GM18873 (cell line): ENCODE data around the gene PACRG.
"Not testable (repeated sequence)": the region's sequence is repeated elsewhere in the genome, so short reads cannot be mapped to it uniquely, and the experiment has no call there.

Source experiments
- ATAC-seq: cut with Tn5 transposase; IDR thresholded peaks from one replicate; pipeline ENCODE4 v1.9.1; 2021; ENCODE audit warnings: mild to moderate bottlenecking, moderate library complexity, moderate number of reproducible peaks; ENCODE audit not compliant: unreplicated experiment, low FRiP score

Gene PACRG

GRCh38 chr6:162727322-162728182, at the start of gene PACRG, which contains the start of gene PRKN:
Gene PACRG (plus strand): TSS chr6:162727974.
Gene PRKN (minus strand): TSS chr6:162727766.
- peak; percentile 94 for ATAC-seq

GRCh38 chr6:162678896-162679295, 48.9 kb upstream of the PACRG start:
- not testable (repeated sequence) for ATAC-seq

- no peak for ATAC-seq
Observed at GRCh38 chr6:162679681-162680080, 48.1 kb upstream of the PACRG start.

GRCh38 chr6:162680367-162680766, 47.4 kb upstream of the PACRG start:
- no peak for ATAC-seq

- ATAC-seq = no peak
Observed at GRCh38 chr6:162680871-162681270, 46.9 kb upstream of the PACRG start.

GRCh38 chr6:162681447-162681846, 46.3 kb upstream of the PACRG start:
- no peak for ATAC-seq

- no peak for ATAC-seq
Observed at GRCh38 chr6:162683135-162683534, 44.6 kb upstream of the PACRG start.

GRCh38 chr6:162684052-162684451, 43.7 kb upstream of the PACRG start:
- no peak for ATAC-seq

GRCh38 chr6:162684961-162685360, 42.8 kb upstream of the PACRG start:
- no peak for ATAC-seq

- no peak for ATAC-seq
Observed at GRCh38 chr6:162685586-162685985, 42.2 kb upstream of the PACRG start.

- ATAC-seq = no peak
Observed at GRCh38 chr6:162688751-162689345, 38.9 kb upstream of the PACRG start.

- no peak for ATAC-seq
Observed at GRCh38 chr6:162690158-162690557, 37.6 kb upstream of the PACRG start.

GRCh38 chr6:162697872-162698403, 29.8 kb upstream of the PACRG start:
- ATAC-seq = no peak

- no peak for ATAC-seq
Observed at GRCh38 chr6:162698440-162698839, 29.3 kb upstream of the PACRG start.

- ATAC-seq = no peak
Observed at GRCh38 chr6:162699961-162700360, 27.8 kb upstream of the PACRG start.

GRCh38 chr6:162700966-162701365, 26.8 kb upstream of the PACRG start:
- no peak for ATAC-seq

GRCh38 chr6:162701551-162701950, 26.2 kb upstream of the PACRG start:
- no peak for ATAC-seq

- ATAC-seq = no peak
Observed at GRCh38 chr6:162702446-162702845, 25.3 kb upstream of the PACRG start.

- no peak for ATAC-seq
Observed at GRCh38 chr6:162704001-162704400, 23.8 kb upstream of the PACRG start.

GRCh38 chr6:162705736-162706135, 22.0 kb upstream of the PACRG start:
- no peak for ATAC-seq

- no peak for ATAC-seq
Observed at GRCh38 chr6:162706232-162706631, 21.5 kb upstream of the PACRG start.

- ATAC-seq = no peak
Observed at GRCh38 chr6:162708971-162709370, 18.8 kb upstream of the PACRG start.
